ENCODE results near the gene EFL1. TPM values are rescaled to one million over a fixed set of nuclear protein-coding genes. Genes with fewer than 3 reads are reported as not detected.

Gene EFL1
- total RNA-seq, 1 donor from 2014 or later, result 17.3 TPM

DNA sequence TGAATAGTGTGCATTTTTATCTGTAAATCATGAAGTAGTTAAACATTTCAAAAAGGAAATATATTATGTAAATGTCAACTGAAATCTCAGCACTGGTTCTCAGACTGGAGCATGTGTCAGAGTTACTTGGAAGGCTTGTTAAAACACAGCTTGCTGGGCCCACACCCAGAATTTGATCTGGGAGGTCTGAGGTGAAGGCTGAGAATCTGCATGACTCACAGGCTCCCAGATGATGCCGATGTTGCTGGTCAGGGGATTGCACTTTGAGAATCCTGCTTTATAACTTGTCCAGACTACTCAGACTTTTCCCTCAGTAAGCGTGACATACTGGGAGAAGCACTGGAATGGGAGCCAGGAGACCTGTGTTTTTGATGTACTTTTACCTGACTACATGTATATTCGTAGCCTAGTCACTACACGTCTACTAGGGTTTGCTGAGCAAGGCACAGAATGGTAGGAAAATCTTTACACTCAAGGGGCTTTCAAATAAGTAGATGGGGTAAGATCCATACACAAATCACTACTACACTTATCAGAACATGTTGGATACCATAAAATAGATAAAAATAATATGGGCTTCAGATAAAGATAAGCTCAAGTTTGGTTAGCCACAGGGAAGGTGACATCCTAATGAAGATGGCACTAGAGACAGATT lies 139.7 kb downstream of the EFL1 start:
- Histone ChIP-seq H3K4me1 (no peaks in the 10 kb centered on the region), H3K4me3 (no peak overlapping the region), H3K27me3 (no peaks in the 10 kb centered on the region), H3K9me3 (no peaks in the 10 kb centered on the region), H3K27ac (no peak overlapping the region), H3K36me3 (peaks cover 0 to 4% of the 10 kb centered on the region in 2 donors)
- DNase-seq (ENCODE audit: low spot score in 2 of 2), result no peak
- TF ChIP-seq, protein P1, sequence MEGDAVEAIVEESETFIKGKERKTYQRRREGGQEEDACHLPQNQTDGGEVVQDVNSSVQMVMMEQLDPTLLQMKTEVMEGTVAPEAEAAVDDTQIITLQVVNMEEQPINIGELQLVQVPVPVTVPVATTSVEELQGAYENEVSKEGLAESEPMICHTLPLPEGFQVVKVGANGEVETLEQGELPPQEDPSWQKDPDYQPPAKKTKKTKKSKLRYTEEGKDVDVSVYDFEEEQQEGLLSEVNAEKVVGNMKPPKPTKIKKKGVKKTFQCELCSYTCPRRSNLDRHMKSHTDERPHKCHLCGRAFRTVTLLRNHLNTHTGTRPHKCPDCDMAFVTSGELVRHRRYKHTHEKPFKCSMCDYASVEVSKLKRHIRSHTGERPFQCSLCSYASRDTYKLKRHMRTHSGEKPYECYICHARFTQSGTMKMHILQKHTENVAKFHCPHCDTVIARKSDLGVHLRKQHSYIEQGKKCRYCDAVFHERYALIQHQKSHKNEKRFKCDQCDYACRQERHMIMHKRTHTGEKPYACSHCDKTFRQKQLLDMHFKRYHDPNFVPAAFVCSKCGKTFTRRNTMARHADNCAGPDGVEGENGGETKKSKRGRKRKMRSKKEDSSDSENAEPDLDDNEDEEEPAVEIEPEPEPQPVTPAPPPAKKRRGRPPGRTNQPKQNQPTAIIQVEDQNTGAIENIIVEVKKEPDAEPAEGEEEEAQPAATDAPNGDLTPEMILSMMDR (IDR thresholded peaks at IDR 0.05), result no peak
- intact Hi-C loops (cut with DNase I), result no loop called here

DNA sequence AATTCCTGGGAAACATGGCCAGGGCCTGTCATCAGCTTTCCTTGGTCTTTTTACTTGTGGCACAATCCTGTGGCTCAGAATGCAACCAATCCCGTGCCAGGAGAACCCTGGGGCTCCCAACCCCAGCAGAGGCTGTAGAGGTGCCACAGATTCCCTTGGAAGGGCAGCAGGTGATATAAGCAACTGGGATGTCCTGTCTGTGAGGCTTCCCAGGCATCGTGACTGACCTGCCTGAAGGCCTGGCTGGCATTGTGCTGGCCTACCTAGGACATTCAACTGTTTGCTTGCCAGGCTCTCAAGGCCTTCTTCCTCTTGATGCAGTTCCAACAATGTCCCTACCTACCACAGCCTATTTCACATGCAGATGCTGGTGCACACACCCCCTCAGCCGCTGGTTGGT lies 144.5 kb downstream of the EFL1 start:
- TF ChIP-seq, protein P1 (IDR thresholded peaks at IDR 0.05), result no peak
- Histone ChIP-seq H3K4me1 (no peaks in the 10 kb centered on the region), H3K27ac (no peak overlapping the region), H3K9me3 (no peaks in the 10 kb centered on the region), H3K27me3 (no peaks in the 10 kb centered on the region), H3K4me3 (no peak overlapping the region), H3K36me3 (peaks cover 0 to 4% of the 10 kb centered on the region in 2 donors)
- DNase-seq (ENCODE audit: low spot score in 2 of 2), result no peak
- intact Hi-C loops (cut with DNase I), result no loop called here

DNA sequence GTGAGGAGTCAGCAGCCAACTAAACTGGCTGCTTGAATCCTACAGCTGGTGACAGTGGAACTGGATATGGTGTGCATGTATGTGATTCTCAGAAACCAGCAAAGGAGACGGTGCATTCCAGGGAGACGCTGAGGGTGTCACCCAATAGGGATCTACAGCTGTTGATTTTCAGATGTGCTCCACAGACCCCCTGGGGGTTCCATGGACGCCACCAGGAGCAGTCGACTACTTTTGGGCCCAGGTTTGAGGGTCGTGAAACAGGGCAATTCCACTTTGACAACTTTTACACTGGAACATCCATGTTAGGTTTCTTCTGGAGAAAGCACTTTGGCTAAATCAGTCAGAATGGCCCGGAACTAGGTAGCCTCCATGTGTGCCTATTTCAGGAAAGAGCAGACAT lies 145.2 kb downstream of the EFL1 start:
- Histone ChIP-seq H3K27ac (no peak overlapping the region), H3K9me3 (no peaks in the 10 kb centered on the region), H3K4me3 (no peak overlapping the region), H3K4me1 (no peaks in the 10 kb centered on the region), H3K27me3 (no peaks in the 10 kb centered on the region), H3K36me3 (peaks cover 0 to 4% of the 10 kb centered on the region in 2 donors)
- no peak for DNase-seq (ENCODE audit: low spot score in 2 of 2)
- intact Hi-C loops (cut with DNase I), result no loop called here
- TF ChIP-seq, protein P1 (IDR thresholded peaks at IDR 0.05), result no peak

DNA sequence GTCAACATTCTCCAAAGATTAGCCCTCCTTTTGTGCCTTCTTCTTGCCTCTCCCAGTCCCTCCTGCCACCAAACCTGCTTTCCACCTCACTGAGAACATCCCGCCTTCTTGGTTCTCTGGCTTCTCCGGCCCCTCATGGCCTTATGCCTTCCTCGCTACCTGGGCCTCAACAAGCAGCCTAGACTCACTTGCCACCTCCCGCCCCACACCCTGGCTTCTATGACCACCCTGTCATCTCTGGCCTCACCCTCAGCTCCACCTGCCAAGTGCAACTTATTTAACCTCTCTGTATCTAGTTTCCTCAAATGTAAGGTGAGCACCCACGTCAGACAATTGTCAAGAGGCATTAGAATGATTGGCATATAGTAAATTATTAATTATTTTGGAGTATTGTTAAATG lies 147.9 kb downstream of the EFL1 start:
- no peak for DNase-seq (ENCODE audit: low spot score in 2 of 2)
- Histone ChIP-seq H3K9me3 (no peaks in the 10 kb centered on the region), H3K4me1 (no peaks in the 10 kb centered on the region), H3K27ac (no peak overlapping the region), H3K36me3 (no peaks in the 10 kb centered on the region), H3K27me3 (no peaks in the 10 kb centered on the region), H3K4me3 (no peak overlapping the region)
- intact Hi-C loops (cut with DNase I), result no loop called here
- TF ChIP-seq, protein P1 (IDR thresholded peaks at IDR 0.05), result no peak

DNA sequence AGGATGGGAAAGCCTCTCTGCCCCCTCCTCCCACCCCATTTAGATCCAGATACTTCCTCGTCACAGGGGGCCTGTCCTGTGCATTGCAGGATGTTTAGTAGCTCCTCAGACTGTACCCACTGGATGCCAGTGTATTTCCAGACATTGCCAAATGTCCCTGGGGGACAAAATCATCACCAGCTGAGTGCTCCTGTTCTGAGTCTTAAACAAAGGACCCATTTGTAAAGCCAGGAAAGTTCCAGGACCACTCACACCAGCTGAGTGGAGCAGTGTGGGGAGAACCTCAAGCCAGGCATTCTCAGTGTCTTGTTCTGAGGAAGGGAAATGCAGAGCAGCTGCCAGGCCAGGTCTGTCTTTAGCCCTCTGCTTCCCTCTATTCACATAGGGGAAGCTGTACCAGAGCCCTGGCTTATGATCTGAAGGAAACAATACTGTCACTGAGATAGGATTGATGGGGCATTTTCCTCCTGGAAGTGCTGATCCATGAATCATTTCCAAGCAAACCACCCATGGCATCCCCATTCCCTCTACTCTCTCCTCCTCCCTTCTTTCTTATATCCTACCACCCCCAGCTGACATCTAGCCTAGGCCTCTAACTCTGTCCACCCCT lies 149.3 kb downstream of the EFL1 start:
- H3K27ac ChIP-seq, result no peak overlapping the region
- intact Hi-C loops (cut with DNase I), result no loop called here
- no peaks in the 10 kb centered on the region for H3K4me1 ChIP-seq
- H3K27me3 ChIP-seq, result no peaks in the 10 kb centered on the region
- no peaks in the 10 kb centered on the region for H3K36me3 ChIP-seq
- no peaks in the 10 kb centered on the region for H3K9me3 ChIP-seq
- no peak for DNase-seq (ENCODE audit: low spot score in 2 of 2)
- no peak overlapping the region for H3K4me3 ChIP-seq
- TF ChIP-seq, protein P1 (IDR thresholded peaks at IDR 0.05), result no peak
